HTERT RPE-1 (cell line): ENCODE data around the gene BOD1L1.

Experiments used
- in situ Hi-C: fragments of 300-500 bp; cut with MboI; formaldehyde crosslinking; loops from 4 replicates; pipeline ENCODE4 v1.14.3; 2020; ENCODE audit warnings: low sequenced_read_pairs

The BOD1L1 gene

DNA sequence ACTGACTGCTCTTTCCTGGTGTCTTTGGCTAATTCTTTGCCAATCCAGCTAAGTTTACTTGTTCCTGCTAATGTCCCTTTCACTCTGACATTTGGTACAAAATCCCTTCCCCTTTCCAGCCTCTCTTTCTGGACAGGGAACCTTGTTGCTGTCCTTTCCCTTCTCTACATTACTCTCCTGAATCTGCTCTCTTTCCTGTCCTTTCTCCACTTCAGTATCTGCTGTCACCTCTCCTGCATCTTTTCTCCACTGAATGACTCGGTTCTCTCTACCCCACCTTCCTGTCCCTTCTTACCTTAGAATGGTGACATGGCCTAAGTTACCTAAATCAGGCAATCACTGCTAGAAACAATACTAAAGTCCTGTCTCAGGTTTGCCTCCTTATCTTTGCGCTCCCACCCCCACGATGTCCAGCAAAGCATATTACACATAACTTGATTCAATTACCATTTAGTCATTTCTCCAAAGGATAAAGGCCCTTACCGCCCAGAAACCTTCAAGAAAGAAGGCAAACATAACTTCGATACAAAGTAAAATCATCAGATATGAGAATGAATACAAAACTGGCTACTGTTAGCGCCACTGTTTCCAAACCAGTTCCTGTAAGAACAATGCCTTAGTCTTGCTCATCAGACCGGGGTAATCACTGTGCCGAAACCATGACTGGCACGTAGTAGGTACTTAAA, 890 bp downstream of the BOD1L1 start:
- in situ Hi-C loops = no loop called here

DNA sequence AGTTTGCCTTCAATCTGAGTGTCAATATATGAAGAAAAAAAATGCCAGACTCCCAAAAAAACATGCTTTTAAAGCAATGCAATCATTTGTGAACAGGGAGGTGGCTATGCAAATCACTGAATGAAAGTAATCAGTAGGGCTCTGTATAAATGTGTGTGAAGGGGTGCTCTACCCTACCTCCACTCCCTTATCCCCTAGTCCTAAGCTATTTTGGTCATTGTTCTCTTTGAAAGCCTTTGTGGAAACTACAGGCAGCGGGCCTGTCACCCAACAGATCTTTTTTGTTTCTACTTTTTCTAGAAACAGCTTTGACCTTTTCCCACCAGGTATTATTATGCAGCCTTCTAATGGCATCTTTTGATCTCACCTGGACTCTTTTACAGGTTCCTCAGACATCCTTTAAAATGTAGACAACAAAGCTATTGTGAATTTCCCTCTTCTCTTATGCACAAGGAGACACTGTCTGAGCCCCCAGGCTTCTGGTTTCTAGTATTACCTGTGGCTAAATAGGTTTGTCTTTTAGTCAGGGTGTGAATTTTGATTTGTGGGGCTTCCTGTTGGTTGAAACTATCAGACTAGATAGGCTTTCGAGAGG, 9.2 kb downstream of the BOD1L1 start:
- in situ Hi-C loops = no loop called here

DNA sequence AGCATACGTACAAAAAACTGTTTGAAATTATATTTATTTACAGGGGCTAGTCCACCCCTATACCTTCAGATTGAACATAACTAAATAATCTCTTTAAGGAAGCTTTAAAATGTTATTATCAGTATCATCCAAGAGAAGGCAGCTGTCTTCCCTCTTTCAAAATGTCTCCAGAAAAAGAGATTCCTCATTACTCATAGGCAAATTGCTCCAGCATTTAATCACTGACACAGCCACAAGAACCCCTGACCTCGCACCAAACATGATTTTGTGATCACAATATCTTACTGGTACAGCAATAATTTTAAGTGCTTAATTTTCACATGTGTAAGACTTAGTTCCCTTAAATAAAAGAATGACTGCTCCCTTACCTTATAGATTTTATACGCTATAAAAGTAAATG, 9.7 kb downstream of the BOD1L1 start:
- in situ Hi-C loops = no loop called here

DNA sequence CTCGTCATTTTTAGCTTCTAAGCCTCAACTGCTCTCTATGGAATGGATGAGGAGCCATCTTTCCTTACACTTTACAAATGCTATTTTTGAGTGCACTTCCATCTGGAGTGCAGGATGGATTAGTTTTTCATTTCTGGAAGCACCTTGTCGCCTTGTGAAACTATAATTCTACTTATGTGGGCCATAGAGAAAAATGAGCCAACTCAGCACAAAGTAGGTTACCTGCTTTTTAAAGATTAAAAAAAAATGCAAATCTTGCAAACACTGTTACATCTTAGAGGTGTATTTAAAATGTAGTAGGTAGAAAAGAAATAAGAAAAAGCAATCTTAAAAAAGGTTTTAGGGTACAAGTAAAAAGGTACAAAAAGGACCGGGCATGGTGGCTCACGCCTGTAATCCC, 10.9 kb downstream of the BOD1L1 start:
- in situ Hi-C loops = no loop called here

DNA sequence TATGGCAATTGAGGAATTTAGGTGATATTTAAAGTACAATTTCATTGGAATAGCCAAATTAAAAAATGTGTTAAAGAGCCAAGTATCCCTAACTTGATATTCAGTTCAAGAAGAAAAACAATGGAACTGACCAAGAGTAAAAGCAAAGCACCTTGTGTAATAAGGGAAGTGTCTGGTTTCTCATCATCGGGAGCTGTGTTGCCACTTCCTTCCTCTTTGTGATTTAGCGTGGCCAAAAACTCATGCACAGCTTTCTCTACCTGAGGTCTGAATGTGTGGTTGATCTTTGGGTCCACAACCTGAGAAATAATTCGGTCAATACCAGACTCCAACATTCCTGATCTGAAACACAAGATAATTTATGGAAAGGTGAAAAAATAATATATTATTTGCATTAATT, 12.4 kb downstream of the BOD1L1 start:
- in situ Hi-C loops = no loop called here

DNA sequence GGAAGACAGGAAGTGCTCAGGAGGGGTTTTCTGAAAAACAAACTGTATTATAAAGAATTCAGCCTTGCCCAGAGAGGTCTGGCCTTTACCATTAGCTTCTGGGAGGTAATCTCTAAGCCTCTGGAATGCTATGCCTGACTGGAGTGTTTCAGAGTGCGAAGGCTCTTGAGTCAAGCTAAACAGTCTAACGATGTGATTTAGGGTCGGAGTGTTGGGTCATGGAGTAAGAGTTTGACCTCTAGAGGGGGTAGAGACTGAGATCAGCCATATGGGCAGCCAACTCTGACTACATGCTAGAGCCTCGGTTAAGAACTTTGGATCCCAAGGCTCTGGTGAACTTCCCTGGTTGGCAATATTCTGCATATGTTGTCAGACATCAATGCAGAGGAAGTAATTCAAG, 15.0 kb downstream of the BOD1L1 start:
- in situ Hi-C loops = no loop called here

DNA sequence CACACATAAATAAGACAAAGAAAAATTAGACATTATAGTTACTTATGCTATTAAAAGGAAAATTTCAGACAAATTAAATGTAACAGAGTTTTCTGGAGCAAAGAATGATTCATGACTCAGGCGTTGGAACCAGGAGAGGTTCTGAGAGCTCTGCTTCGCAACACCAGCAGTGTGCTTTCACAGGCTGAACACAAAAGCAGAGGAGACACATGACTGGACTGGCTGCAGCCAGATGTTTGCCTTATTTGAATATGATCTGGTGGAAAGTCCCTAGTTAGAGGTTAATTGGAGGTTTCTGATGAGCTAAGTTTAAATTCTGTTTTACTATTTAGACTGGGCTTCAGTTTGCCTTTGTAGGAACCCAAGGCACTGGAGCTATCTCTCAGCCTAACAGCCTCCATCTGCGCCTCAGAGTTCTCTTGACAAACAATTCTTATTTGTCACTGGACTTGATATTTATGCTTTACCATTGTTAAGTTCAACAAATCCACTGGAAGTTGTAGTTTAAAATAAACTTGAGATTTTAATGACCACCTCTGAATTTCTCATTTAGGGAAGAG, 16.2 kb downstream of the BOD1L1 start:
- in situ Hi-C loops = no loop called here

DNA sequence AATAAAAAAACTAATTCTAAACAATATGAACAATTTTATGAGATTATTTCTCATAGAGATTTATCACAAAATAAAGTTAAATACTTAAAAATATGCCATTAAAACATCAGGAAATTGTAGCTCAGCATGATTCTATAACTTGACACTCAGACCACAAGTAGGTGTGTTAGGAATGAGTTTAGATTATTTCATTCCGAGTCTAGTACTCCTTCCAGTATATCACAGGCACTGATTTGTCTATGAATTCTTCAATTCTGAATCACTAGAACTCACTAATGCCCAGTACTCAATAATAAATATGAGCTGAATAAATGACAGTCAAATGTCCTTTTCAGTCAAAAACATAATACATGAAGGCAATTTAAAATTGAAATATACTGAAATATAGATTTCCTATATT, 22.2 kb downstream of the BOD1L1 start:
- in situ Hi-C loops = no loop called here

DNA sequence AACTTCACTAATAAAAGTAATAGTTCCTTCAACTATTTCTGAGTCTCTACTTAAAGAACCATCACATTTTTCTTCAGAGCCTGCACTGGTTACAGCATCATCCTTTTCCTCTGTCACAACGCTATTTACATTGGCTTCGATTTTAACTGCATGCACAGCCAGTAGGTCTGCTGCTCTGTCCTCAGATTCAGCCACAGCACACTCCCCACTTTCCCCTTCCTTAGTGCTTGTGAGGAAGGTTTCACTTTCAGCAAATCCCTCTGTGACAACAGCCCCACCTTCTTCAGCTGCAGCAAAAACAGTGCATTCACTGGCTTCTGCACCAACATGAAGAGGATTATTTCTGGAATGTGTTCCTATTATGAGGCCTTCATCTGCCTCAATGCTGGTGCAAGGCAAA, 25.7 kb downstream of the BOD1L1 start:
- in situ Hi-C loops = no loop called here

DNA sequence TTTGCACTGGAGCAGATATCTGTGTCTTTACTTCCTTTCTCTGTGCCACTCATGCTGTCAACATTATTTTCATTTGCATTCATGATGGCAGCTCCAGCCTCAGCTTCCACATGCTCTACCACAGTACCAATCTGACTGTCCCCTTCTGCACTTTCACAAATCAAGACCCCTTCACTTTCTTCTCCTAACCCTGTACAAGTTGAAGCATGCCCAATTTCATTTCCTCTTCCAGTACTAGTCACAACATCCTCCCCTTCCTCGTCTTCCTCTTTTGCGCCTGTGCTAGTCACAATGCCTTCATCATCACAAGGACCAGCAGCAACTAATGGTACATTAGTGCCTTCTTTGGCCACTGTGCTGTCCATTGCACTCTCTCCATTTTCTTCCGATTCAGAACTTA, 26.5 kb downstream of the BOD1L1 start:
- in situ Hi-C loops = no loop called here

DNA sequence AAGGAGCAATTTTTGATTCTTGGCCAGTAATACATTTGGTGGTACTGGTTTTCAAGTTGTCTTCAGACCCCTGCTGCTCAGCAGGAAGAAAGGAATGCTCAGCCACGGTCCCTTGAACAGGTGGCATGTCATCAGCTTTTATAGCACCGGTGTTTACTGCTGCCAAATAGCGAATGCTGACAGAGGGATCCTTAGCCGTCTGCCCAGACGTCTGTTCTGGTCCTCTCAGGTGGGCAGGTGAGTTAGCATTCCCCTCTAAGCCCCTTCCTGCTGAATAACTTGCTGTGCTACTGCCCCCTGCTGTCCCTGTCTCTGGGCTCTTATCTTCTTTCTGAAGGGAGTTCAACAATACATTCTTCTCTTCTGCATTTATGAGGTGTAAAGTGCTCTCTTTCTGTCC, 28.4 kb downstream of the BOD1L1 start:
- in situ Hi-C loops = no loop called here

DNA sequence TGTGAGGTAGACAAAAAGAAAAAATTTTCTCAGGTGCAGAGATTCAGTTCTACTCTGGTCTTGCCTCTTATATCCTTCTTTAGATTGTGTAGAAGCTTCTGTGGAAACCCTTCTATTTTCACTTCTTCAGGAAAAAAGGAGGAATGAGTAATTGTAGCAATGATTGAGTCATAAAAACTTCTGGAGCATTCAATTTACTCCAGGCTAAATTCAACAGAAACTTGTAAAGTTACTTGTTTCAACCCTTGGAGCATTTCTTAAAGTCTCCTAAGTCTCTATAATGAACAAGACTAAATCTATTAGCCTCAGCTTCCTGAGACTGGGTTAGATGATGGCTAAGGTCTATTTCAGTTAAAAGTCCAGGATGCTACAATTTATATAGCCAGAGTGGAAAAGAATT, 29.9 kb downstream of the BOD1L1 start:
- in situ Hi-C loops = no loop called here

DNA sequence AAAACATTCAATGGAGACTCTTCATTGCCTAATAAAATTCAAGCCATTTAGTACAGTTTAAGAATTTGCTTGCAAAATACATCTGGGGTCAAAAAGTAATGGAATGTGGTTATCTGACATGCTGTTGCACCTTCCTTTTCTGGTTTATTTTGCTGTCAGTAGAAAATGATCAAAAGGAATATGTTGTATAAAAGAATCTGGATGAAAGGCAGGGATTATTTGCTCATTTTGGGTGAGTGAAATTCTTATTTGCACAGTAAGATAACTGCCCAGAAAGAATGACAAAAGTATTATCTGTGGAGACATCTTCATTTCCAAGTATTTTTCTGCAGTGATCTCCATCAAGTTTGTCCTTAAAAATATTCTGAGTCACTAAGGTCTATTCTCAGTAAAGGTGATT, 30.4 kb downstream of the BOD1L1 start:
- in situ Hi-C loops = no loop called here

DNA sequence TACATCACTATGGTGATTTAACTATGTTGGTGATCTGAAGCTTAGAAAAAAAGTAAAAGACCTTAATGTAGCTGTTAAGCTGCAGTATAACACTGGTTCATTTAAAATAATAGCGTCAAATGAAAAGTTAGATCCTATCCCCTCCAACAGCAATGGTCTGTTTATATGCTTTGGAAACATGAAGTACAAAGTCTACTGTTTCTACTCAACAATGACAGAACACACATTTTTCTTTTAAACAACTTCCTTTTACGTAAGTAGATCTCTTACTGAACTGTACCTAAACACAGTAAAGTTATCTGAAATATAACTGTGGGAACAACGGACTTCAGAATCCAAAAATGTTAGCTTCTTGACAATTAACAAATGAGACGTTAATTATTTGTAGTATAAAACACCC, 35.3 kb downstream of the BOD1L1 start:
- in situ Hi-C loops = no loop called here

DNA sequence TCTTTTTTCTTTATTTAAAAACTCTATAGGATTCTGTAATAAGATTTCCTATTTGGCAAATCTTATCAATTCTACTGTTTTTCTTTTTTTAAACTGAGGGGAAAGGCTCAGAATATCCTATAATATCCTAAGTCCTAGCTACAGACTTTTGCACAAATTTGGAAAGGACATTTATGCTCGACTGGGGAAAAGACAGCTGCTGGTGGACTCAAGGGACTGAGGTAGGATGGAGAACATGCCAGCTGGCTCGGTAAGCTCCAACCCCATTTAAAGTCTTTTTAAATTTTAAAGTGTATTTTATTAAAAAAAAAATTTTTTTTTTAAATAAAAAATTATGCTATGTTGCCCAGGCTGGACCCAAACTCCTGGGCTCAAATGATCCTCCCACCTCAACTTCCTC, 36.8 kb downstream of the BOD1L1 start:
- in situ Hi-C loops = no loop called here

DNA sequence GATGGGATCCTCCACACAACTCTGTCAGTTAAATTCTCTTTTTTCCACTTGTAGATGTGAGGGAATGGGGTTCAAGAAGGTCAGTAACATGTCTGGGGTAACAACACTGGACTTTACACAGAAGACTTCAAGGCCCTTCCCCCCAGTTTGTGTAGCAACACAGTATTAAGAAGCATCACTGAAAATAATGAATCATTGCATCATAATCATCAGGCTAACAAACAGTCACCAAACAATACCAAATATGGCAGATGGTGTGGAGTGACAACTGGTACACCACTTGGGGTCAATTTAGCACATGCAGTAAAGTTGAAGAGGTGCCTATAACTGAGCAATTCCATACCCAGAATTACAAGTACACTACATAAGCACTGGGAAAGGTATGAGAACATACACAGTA, 38.6 kb downstream of the BOD1L1 start:
- in situ Hi-C loops = no loop called here

DNA sequence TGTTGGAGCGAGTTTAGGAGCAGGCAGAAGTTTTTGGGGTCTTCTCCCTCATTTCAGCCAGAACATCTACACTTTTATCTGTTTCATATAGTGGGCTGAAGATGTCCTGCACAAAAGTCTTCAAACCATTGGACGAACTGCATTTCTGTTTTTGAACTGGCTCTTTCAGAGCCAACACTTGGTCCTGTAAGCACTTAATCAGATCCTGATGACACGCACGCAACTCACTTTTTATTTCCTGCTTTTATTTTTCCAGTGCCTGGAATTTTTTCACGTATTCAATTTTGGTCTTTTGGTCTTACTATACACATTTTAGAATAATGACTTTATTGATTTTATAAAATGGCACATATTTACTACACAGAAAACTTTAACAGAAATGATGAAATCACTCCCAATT, 43.0 kb downstream of the BOD1L1 start:
- in situ Hi-C loops = no loop called here

DNA sequence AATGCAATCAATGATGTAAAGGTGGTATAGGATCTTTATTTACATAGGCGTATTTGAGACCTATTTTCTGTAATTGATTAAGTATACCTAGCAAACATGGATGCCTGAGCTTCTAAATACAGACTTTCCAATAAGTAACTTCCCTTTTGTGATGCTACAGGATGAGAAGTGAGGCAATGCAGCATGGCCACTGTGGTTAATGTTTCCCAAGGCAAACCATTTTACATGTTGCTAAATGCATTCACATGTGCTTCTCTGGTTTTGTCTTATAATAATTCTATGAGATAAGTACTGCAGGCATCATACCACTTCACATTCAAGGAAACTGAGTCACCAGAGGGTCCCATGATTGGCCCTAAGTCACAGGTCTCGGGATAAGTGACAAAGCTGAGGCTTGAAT, 47.5 kb downstream of the BOD1L1 start:
- in situ Hi-C loops = no loop called here

DNA sequence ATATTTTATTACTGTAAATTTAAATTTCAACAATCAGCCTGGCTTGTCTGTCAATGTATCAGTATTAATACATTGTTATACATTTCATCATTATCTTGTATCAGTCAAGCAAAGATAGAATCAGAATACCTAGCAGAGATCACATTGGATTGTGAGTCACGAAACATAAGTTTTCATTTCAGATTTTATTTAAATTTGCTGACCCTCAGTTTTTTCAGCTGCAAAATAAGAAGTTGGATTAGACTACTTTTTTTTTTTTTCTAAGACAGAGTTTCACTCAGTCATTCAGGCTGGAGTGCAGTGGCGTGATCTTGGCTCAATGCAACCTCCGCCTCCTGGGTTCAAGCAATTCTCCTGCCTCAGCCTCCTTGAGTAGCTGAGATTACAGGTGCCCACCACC, 49.9 kb downstream of the BOD1L1 start:
- in situ Hi-C loops = no loop called here

DNA sequence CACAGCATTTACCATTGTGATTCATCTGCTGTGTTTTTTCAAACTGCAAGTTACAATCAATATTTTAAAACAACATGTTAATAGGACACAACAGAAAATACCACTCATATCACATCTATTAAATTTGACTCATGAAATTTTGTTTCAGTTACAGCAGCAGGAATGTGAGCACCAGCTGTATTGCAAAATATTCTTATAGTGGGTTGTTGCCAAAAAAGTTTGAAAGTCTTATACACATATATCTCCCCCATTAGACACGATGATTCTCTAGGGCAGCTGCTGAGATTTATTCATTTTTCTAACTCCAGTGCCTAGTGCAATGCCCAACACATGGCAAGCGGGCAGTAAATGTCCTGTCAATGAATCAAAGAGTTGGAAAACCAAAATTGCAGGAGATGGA, 56.6 kb downstream of the BOD1L1 start:
- in situ Hi-C loops = no loop called here

DNA sequence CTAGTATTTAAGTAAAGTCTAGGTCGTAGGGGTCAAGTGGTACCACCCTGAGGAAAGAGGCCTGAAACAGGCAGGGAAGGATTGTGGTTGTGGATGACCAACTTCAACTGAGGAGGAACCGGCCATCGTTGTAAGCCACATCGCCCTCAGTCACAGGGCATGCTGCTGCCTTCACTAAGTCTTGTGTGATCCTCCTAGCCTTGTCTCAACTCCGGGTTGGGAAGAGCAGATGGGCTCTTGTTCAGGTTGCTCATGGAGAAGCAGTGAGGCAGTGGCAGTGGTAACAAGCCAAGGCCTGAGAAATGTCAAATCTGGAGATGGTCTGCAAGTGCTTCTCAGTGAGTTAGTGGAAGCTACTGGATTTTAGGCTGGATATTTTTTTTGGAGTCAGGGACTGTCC, 60.4 kb downstream of the BOD1L1 start:
- in situ Hi-C loops = no loop called here

DNA sequence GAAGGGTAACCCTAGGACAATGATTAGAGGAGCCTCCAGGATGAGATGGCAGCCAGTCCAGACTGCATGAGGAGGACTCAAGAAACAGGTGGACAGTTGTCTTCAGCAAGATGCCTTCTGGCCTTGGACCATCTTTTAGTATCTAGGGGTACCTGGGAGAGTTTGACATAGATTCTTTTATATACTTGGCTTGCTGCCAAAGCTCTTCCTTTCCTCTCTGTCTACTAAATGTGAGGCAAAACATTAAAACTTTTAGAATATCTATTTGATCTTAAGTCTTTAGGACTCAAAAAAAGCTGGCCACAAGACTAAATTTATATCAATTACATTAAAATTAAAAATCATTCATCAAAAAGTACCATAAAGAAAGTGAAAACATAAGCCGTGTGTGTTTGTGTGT, 64.6 kb downstream of the BOD1L1 start:
- in situ Hi-C loops = no loop called here

DNA sequence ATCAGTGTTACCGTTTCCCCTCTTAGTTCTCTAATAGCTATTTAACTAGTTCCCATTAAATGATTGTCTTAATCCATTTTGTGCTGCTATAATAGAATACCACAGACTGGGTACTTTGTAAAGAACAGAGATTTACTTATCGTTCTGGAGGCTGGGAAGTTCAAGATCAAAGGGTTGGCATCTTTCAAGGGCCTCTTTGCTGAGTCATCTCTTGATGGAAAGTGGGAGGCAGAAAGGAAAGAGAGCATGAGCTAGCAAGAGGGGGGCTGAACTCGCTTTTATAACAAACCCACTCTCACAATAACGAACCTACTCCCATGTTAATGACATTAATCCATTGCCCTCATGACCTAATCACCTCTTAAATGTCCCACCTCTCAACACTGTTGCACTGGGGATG, 65.9 kb downstream of the BOD1L1 start:
- in situ Hi-C loops = no loop called here
